IMR-90 (cell line): ENCODE results near the gene RAD51AP1. TPM values are rescaled to one million over a fixed set of nuclear protein-coding genes. Genes with fewer than 3 reads are reported as not detected.

Experiments
- ATAC-seq: fragments of 200-7000 bp; cut with Tn5 transposase; 2 replicates; pipeline ENCODE4 v1.9.1; 2020; ENCODE audit warnings: low read depth, mild to moderate bottlenecking, moderate library complexity
- BruUV-seq: library from RNA; stranded (reverse); fragments of 400-500 nt; replicated peaks from 2 replicates; lab custom pipeline; 2021; lab: Mats Ljungman, UMichigan
- CTCF ChIA-PET: fragments of 300-600 bp; formaldehyde crosslinking; extraction: SDS; loops from one replicate; lab custom pipeline; 2021; ENCODE audit warnings: antibody characterized with exemption; lab: Yijun Ruan, JAX
- POLR2A ChIA-PET: fragments of 300-600 bp; sonication (Branson Sonifier 250); formaldehyde crosslinking; loops from one replicate; lab custom pipeline; 2022; ENCODE audit warnings: antibody characterized with exemption; ENCODE audit not compliant: unreplicated experiment; lab: Charles Lee
- DNase-seq: peaks from one replicate; pipeline ENCODE4 v3.0.0; 2013
- H2AFZ ChIP-seq: replicated peaks from 2 replicates; pipeline ENCODE3; 2013; ENCODE audit warnings: low read length, mild to moderate bottlenecking; ENCODE audit not compliant: poor library complexity
- H2AK5ac ChIP-seq: 2 replicates; pipeline ENCODE4 v1.6.1; 2013; ENCODE audit warnings: low read depth, low read length, inconsistent platforms
- H2AK9ac ChIP-seq: replicated peaks from 2 replicates; pipeline ENCODE3; 2013; ENCODE audit warnings: mild to moderate bottlenecking, low read depth, low read length, moderate library complexity; ENCODE audit not compliant: poor library complexity
- H2BK120ac ChIP-seq: 2 replicates; pipeline ENCODE4 v1.6.1; 2013; ENCODE audit warnings: low read depth, low read length, inconsistent platforms
- H2BK15ac ChIP-seq: 3 replicates; pipeline ENCODE4 v1.6.1; 2013; ENCODE audit warnings: low read depth, low read length, inconsistent platforms
- H2BK20ac ChIP-seq: 2 replicates; pipeline ENCODE4 v1.6.1; 2013; ENCODE audit warnings: low read depth, mild to moderate bottlenecking, inconsistent platforms, low read length, moderate library complexity
- H2BK5ac ChIP-seq: 2 replicates; pipeline ENCODE4 v1.6.1; 2013; ENCODE audit warnings: mild to moderate bottlenecking, low read depth, low read length, inconsistent platforms; ENCODE audit not compliant: poor library complexity, severe bottlenecking
- H3K14ac ChIP-seq: replicated peaks from 2 replicates; pipeline ENCODE4 v1.6.1; 2013; ENCODE audit warnings: low read depth, low read length, inconsistent platforms
- H3K18ac ChIP-seq: 2 replicates; pipeline ENCODE4 v1.6.1; 2013; ENCODE audit warnings: low read depth, low read length, control low read depth
- H3K23ac ChIP-seq: 2 replicates; pipeline ENCODE4 v1.6.1; 2013; ENCODE audit warnings: low read depth, low read length, inconsistent platforms
- H3K27ac ChIP-seq: 2 replicates; pipeline ENCODE4 v1.5.1; 2013; ENCODE audit warnings: mild to moderate bottlenecking, control low read depth, low read length; ENCODE audit not compliant: insufficient read depth
- H3K27me3 ChIP-seq: 2 replicates; pipeline ENCODE4 v1.6.1; 2013; ENCODE audit warnings: low read length; ENCODE audit not compliant: control insufficient read depth, insufficient read depth
- H3K36me3 ChIP-seq: 2 replicates; pipeline ENCODE4 v1.6.1; 2013; ENCODE audit warnings: low read length, mixed read lengths; ENCODE audit not compliant: control insufficient read depth, insufficient read depth
- H3K4ac ChIP-seq: 2 replicates; pipeline ENCODE4 v1.6.1; 2013; ENCODE audit warnings: low read depth, low read length, inconsistent platforms
- H3K4me1 ChIP-seq: 2 replicates; pipeline ENCODE4 v1.6.1; 2013; ENCODE audit warnings: low read length, mixed read lengths; ENCODE audit not compliant: control insufficient read depth, insufficient read depth
- H3K4me2 ChIP-seq: 2 replicates; pipeline ENCODE4 v1.6.1; 2013; ENCODE audit warnings: low read depth, mild to moderate bottlenecking, control low read depth, low read length, moderate library complexity
- H3K4me3 ChIP-seq: 2 replicates; pipeline ENCODE4 v1.5.1; 2013; ENCODE audit warnings: low read depth, mild to moderate bottlenecking, control low read depth, low read length, moderate library complexity; ENCODE audit not compliant: insufficient read depth
- H3K56ac ChIP-seq: 2 replicates; pipeline ENCODE4 v1.6.1; 2013; ENCODE audit warnings: low read length, inconsistent platforms; ENCODE audit not compliant: insufficient read depth; ENCODE audit errors: extremely low read depth
- H3K79me1 ChIP-seq, 2 experiments: 2 replicates each; pipeline ENCODE4 v1.6.1; 2013; ENCODE audit warnings: low read length in 2 of 2, inconsistent platforms in 1 of 2, low read depth in 1 of 2
- H3K9ac ChIP-seq: 2 replicates; pipeline ENCODE4 v1.6.1; 2013; ENCODE audit warnings: low read depth, low read length, control low read depth
- H3K9me1 ChIP-seq: 2 replicates; pipeline ENCODE4 v1.6.1; 2013; ENCODE audit warnings: low read length, inconsistent platforms; ENCODE audit not compliant: insufficient read depth
- H3K9me3 ChIP-seq: 2 replicates; pipeline ENCODE4 v1.6.1; 2013; ENCODE audit warnings: low read length; ENCODE audit not compliant: control insufficient read depth, insufficient read depth
- H4K20me1 ChIP-seq: 2 replicates; pipeline ENCODE4 v1.6.1; 2013; ENCODE audit warnings: low read length, inconsistent platforms; ENCODE audit not compliant: insufficient read depth
- H4K5ac ChIP-seq: 2 replicates; pipeline ENCODE4 v1.6.1; 2013; ENCODE audit warnings: mild to moderate bottlenecking, low read depth, low read length, control low read depth
- H4K8ac ChIP-seq, 2 experiments: 2 replicates each; pipeline ENCODE4 v1.6.1; 2013; ENCODE audit warnings: low read depth in 2 of 2, low read length in 2 of 2, control low read depth in 1 of 2, inconsistent platforms in 1 of 2
- H4K91ac ChIP-seq: 2 replicates; pipeline ENCODE4 v1.6.1; 2013; ENCODE audit warnings: low read depth, low read length, inconsistent platforms; ENCODE audit not compliant: insufficient read depth
- ELK1 ChIP-seq: fragments of 150-350 bp; IDR thresholded peaks from 2 replicates; pipeline ENCODE4 v1.6.1; 2016; ENCODE audit warnings: low read depth, mild to moderate bottlenecking, low read length, moderate library complexity, borderline replicate concordance
- RAD21 ChIP-seq: IDR thresholded peaks from 2 replicates; pipeline ENCODE4 v1.6.1; 2012; ENCODE audit warnings: low read length, improper control_type of control experiment
- RCOR1 ChIP-seq: IDR thresholded peaks from 2 replicates; pipeline ENCODE4 v1.6.1; 2012; ENCODE audit warnings: mild to moderate bottlenecking, low read length, improper control_type of control experiment; ENCODE audit not compliant: insufficient replicate concordance
- WGBS, 2 experiments: methylation state at CpG; one replicate each; pipeline versions ENCODE4 v1.1.5 to v1.1.7; 2013; ENCODE audit warnings: missing lambda C conversion rate in 2 of 2; ENCODE audit not compliant: insufficient read length in 1 of 2; ENCODE audit errors: extremely low coverage in 2 of 2; 5-methylcytosine and 5-hydroxymethylcytosine counted together
- dilution Hi-C: fragments of 300-500 bp; cut with HindIII; formaldehyde crosslinking; loops from one replicate; pipeline ENCODE4 v1.14.3; 2018; ENCODE audit warnings: low sequenced_read_pairs; ENCODE audit not compliant: unreplicated experiment
- in situ Hi-C: fragments of 300-500 bp; cut with MboI; formaldehyde crosslinking; loops from 3 replicates; pipeline ENCODE4 v1.14.3; 2019; ENCODE audit warnings: low sequenced_read_pairs, inconsistent platforms, mixed read lengths
- intact Hi-C: fragments of 100-400 bp; cut with micrococcal nuclease; formaldehyde crosslinking; loops from 2 replicates; pipeline ENCODE4 v1.10.0; 2022
- polyA plus RNA-seq, 3 experiments: library from polyadenylated mRNA; depleted of rRNA; stranded (reverse); fragments of >200 nt; gene quantifications; 2 replicates each; pipeline ENCODE4 v1.2.3, GENCODE V29; 2012; ENCODE audit warnings: low replicate concordance in 1 of 3
- total RNA-seq: library from RNA; depleted of rRNA; stranded (reverse); fragments of >200 nt; gene quantifications from 2 replicates; pipeline ENCODE4 v1.2.3, GENCODE V29; 2012

The RAD51AP1 gene
- total and polyA plus RNA-seq, 2 of the 4 experiments (the other 2 are of a cell fraction), result 6.5 to 10.2 TPM

DNA sequence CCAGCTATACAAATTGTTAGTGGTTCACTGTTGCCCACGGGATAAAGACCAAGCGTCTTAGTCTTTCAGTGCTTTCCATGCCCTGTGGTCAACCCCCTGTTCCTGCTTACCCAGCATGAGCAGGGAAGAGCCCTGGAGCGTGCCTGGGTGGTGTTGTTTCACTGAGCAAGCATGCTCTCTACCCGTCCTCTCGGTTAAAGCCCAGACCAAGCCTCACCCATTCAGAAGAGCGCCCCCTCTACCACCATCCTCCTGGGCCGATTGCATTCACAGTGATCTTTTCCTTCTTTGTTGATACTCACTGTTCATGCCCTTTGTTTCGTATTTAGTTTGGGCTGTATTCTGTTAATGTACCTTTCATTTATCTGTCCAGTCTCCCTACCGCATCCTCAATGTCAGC, 48.4 kb downstream of the RAD51AP1 start:
- ATAC-seq, result no peak
- intact Hi-C loops, result no loop called here

More for the DNA sequence above, 48.4 kb downstream of the RAD51AP1 start:
- Histone ChIP-seq H3K4me1 (no peaks in the 10 kb centered on the region), H2BK5ac (no peak overlapping the region), H3K4ac (no peak overlapping the region), H3K27me3 (peaks cover 11% of the 10 kb centered on the region), H3K9me3 (no peaks in the 10 kb centered on the region), H3K79me1 (no peaks in the 10 kb centered on the region), H4K8ac (no peak overlapping the region), H2AK5ac (no peak overlapping the region), H3K18ac (no peak overlapping the region), H3K9me1 (no peaks in the 10 kb centered on the region), H3K27ac (no peak overlapping the region), H3K4me3 (no peak overlapping the region), H2AK9ac (no peak overlapping the region), H2BK120ac (no peak overlapping the region), H4K20me1 (no peaks in the 10 kb centered on the region), H3K4me2 (no peak overlapping the region), H4K5ac (no peak overlapping the region), H2BK15ac (no peak overlapping the region), H2AFZ (no peak overlapping the region), H3K9ac (no peak overlapping the region), H4K91ac (no peak overlapping the region), H3K56ac (no peak overlapping the region), H3K14ac (no peak overlapping the region), H3K23ac (no peak overlapping the region), H2BK20ac (no peak overlapping the region), H3K36me3 (no peaks in the 10 kb centered on the region)
- ChIA-PET CTCF (interaction anchor here (0.8 kb wide), 2 partner anchors 13 to 17 kb away, joined by 3 read pairs; no protein-coding TSS in a partner anchor), POLR2A (no interaction called here)
- DNase-seq, result no peak
- 60% methylated on average over 1 of the region's 9 CpGs; no CpG with 5 or more reads in 1 of the 2 experiments for WGBS, 2 experiments
- no TSS peak for BruUV-seq
- TF ChIP-seq RAD21 (no peak), ELK1 (no peak), RCOR1 (no peak)
- dilution Hi-C loops, result no loop called here
- in situ Hi-C loops, result no loop called here
